GM19438 (cell line): ENCODE results near the gene CGNL1.

Experiments used
- ATAC-seq: cut with Tn5 transposase; IDR thresholded peaks from one replicate; pipeline ENCODE4 v1.9.1; 2021; ENCODE audit warnings: low read depth; ENCODE audit not compliant: unreplicated experiment

The CGNL1 gene

GRCh38 chr15:57510647-57511046 lies 134.3 kb downstream of the CGNL1 start:
- no peak for ATAC-seq

GRCh38 chr15:57516327-57517029 lies 140.2 kb downstream of the CGNL1 start:
- no peak for ATAC-seq

GRCh38 chr15:57517030-57517671 lies 140.8 kb downstream of the CGNL1 start:
- ATAC-seq: no peak

DNA sequence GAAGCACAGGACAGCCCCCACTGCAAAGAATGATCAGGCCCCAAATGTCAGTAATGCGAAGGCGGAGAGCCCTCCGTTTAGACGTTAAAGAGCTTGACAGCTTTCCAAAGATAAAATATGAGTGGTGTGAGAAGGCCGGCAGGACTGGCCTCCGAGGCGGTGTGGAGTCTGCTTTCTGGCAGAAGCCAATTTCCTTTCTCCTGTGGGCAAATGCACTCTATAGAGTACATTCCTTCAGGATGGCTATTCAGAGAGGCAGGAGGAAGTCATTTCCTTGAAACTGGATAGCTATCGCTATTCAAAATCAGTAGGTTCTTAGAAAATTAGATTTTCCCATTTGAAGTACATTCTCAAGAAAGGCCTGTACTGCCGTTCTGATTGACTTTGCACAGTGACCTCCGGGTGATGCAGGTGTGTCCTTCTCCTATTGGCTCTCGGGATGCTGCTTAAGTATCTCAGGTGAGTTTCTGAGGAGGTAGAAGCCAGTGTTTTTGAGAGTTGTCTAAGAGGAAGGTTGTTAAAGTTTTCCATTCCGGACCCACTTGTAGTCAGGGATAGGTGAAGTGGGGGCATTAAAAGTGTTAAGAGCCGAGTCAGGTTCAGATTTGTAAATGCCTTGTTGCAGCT lies 142.6 kb downstream of the CGNL1 start:
- ATAC-seq: no peak

- ATAC-seq: no peak
Measured at GRCh38 chr15:57519806-57520205, 143.5 kb downstream of the CGNL1 start.

- no peak for ATAC-seq
Measured at GRCh38 chr15:57521503-57521902, 145.2 kb downstream of the CGNL1 start.

DNA sequence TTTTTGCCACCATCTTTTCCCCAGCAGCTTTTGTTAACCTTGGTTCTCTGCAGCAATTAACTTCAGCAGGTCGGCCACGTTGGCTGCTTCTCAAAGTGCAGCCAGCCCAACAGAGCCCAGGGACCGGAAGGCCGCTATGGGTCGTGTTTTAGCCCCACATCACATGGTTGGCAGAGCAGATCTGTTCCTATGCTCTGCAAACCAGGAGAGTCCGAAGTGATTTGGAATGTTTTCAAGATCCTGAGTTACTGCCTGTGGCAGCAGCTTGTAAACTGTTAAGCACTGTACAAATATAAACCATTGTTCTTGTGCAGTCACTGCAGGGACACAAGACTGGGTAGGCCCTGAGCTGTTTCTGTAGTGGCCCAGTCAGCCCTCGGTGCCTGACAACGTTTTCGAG lies 145.8 kb downstream of the CGNL1 start:
- ATAC-seq: no peak

- no peak for ATAC-seq
Measured at GRCh38 chr15:57525581-57525980, 149.3 kb downstream of the CGNL1 start.

DNA sequence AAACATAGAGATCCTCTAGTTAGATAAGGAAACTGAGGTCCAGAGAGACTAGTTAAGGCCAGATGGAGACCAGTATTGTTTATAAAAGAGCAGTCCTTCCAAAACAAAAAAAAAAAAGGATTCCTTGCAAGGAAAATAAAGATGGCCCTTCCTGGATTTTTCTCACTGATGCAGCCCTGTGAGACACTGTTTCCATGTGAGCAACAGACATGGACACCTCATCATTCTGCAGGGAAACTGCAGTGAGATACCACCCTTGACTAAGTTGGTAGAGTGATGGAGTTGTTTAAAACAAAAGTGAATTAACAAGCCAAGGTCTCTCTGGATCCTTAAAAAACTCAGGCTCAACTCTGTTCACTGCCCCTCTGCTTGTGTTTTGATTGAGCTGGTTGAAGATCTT lies 149.8 kb downstream of the CGNL1 start:
- no peak for ATAC-seq

DNA sequence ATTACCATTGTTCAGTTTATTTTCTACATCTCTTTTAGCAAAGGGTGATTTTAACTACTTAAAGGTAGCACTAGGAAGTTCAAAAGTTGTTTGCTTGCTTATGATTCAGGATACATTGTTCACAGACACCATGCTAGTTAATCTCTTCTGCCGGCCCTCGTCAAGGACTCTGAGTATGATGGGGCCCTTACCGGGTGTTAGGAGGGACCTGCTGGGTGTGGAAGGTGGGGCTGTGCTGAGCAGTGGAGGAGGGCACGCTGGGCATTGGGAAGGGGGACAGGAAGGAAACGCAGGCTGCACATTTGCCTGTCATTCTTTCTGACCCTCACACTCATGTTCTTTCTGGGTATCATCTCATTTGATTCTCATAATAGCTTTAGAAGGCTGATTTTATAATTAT lies 150.3 kb downstream of the CGNL1 start:
- no peak for ATAC-seq

DNA sequence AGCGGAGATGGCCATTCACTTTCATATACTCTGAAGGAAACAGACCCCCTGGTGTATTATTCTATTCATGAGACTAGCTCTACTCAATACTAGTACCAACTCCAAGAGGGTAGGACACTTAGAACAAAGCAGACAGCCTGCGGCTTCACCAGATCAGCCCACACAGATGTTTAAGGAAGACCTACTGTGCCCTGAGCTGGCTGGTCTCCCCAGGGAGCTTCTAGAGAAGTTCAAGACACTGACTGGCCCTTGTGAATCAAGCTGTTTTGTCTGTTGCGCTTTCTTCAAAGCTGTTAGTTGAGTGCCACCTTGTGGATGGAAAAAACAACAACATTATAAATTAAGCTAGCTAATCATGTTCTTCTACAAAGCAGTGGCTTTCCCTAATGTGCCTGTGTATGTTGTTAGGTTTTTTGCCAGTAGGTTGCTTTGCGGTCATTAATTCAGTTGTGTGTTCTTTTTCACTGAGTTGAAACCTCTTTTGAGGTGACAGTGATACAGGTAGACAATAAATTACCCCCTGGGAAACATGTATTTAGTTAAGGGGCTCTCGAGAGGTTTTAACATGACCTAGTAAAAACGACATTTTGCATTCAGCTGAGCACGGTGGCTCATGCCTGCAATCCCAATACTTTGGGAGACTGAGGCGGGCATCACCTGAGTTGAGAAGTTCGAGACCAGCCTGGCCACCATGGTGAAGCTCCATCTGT lies 151.2 kb downstream of the CGNL1 start:
- ATAC-seq: no peak

- no peak for ATAC-seq
Measured at GRCh38 chr15:57528940-57529565, 152.7 kb downstream of the CGNL1 start.

DNA sequence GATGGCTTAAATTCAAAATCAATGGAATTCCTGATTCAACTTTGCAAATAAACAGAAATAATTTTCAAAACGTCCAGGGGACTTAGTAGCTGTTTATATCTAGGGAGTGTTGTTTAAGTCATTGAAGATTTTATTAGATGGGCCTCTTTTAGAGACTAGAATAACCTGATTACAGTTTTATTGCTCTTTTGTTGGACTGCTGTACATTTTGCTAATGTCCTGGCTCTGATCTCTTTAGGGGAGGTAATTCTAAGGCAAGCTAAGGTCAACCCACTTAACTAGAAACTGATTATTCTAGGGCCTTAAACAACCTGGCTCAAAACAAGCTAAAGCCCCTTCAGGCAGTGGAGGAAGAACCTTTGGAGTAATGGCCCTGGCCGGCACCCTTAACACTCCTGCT lies 153.4 kb downstream of the CGNL1 start:
- no peak for ATAC-seq

DNA sequence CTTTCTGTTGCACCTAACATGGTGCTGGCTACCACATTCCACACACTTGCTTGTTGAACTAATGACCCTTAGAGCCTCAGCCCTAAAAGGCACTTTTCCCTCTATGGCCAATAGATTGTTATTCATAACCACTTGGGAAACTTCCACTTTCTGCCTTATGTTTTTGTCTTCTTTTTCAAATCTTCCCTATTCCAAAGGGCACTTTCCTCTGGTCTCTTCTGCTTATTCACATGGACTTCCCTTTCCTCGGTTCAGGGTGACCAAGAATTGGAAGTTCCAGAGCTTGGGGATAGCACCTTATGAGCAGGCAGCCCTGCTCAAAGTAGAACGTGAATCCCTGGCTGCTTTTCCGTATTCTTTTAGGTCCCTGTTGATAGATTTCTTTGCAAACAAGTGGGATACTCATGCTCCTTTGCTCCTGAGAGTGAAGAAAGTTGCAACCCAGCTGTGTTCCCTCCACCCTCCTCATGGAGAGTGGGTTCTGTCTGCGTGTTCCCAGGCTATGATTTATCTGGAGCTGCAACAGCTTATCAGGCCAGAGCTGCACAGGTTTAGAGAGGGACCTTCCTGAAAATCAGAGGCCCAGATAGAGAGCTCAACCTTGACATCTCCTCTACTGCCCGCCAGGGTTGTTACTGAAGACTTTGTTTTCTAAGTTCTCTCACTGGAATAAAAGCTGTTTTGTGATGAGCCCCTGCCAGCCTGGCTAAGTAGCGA lies 156.6 kb downstream of the CGNL1 start:
- ATAC-seq: no peak

- no peak for ATAC-seq
Measured at GRCh38 chr15:57533448-57533799, 157.1 kb downstream of the CGNL1 start.

DNA sequence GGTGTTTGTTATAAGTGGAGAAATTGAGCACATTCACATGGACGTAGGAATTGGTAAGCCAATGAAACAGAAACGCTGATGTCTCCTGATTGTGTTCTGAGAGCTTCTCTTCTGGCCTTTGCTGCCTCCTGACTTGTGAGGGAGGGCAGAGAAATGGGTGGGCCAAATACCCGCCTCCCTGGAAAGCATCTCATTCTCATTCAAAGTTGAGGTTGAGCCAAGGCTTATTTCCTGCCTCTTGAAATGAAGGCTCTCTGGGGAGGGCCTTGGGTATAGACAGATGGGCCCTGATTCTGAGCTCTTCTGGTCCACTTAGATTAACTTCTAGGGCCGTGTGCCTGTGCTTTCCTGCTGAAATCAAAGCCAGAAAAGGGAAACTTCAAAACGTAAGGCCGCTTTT lies 158.0 kb downstream of the CGNL1 start:
- no peak for ATAC-seq

- ATAC-seq: no peak
Measured at GRCh38 chr15:57537072-57537471, 160.8 kb downstream of the CGNL1 start.

GRCh38 chr15:57537488-57538264 lies 161.4 kb downstream of the CGNL1 start:
- ATAC-seq: no peak

- ATAC-seq: no peak
Measured at GRCh38 chr15:57538265-57538529, 161.9 kb downstream of the CGNL1 start.

DNA sequence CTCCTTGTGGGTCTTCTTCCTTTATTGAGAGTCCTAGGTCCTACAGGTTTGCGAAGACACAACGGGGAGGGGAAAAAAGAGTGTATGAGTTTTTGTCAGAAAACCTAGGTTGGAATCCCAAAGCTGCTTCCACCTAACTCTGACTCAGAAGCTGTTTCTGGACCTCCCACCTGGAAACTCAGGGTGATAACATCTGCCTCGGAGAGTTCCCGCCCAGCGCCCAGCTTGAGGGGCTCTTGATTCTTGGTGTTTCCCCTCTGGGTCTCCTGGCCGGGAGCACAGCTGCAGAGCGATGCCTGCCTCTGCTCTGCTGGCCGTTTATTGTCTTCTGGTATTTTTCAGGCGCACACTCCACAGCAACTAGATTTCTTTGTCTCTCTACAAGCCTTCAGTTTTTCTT lies 162.5 kb downstream of the CGNL1 start:
- ATAC-seq: no peak
